Mesothelial cell of epicardium (in vitro differentiated cells): Measurements from ENCODE around the gene SEMA4A. TPM values are rescaled to one million over a fixed set of nuclear protein-coding genes. Genes with fewer than 3 reads are reported as not detected.

Source experiments
- DNase-seq, 2 experiments: peaks; one replicate each; pipeline ENCODE4 v3.0.0; 2021; ENCODE audit warnings: low spot score in 2 of 2; ENCODE audit not compliant: unreplicated experiment in 2 of 2
- H3K27ac Mint-ChIP-seq: 2 replicates; pipeline ENCODE4 v1.8.0; 2021; ENCODE audit warnings: mixed read lengths
- H3K27me3 Mint-ChIP-seq: 2 replicates; pipeline ENCODE4 v1.8.0; 2021; ENCODE audit warnings: low read depth, mixed read lengths
- H3K36me3 Mint-ChIP-seq: 2 replicates; pipeline ENCODE4 v1.8.0; 2021; ENCODE audit warnings: mixed read lengths
- H3K4me1 Mint-ChIP-seq: 2 replicates; pipeline ENCODE4 v1.8.0; 2021; ENCODE audit warnings: mixed read lengths
- H3K4me3 Mint-ChIP-seq: 2 replicates; pipeline ENCODE4 v1.8.0; 2021; ENCODE audit warnings: mild to moderate bottlenecking, moderate library complexity, mixed read lengths
- H3K9me3 Mint-ChIP-seq: 2 replicates; pipeline ENCODE4 v1.8.0; 2021; ENCODE audit warnings: mixed read lengths
- total RNA-seq: library from RNA; stranded (reverse); gene quantifications from 3 replicates; pipeline ENCODE4 v1.2.1, GENCODE V29; 2021
- TF ChIP-seq, protein P1 (sequence below): fragments of 200-600 bp; sonication (generic); IDR thresholded peaks from one replicate; pipeline ENCODE4 v1.5.0; 2021; ENCODE audit warnings: antibody characterized with exemption; ENCODE audit not compliant: unreplicated experiment

Gene SEMA4A
- total RNA-seq, 1 donor from 2014 or later, result 18.7 TPM

DNA sequence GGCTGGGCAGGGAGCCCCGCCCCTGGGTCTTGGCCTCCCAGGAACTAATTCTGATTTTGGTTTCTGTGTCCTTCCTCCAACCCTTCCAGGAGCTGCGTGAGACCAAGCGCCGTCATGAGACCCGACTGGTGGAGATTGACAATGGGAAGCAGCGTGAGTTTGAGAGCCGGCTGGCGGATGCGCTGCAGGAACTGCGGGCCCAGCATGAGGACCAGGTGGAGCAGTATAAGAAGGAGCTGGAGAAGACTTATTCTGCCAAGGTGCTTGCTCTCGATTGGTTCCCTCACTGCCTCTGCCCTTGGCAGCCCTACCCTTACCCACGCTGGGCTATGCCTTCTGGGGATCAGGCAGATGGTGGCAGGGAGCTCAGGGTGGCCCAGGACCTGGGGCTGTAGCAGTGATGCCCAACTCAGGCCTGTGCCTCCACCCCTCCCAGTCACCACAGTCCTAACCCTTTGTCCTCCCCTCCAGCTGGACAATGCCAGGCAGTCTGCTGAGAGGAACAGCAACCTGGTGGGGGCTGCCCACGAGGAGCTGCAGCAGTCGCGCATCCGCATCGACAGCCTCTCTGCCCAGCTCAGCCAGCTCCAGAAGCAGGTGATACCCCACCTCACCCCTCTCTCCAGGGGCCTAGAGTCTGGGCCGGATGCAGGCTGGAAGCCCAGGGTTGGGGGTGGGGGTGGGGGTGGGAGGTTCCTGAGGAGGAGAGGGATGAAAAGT, 18.5 kb upstream of the SEMA4A start:
- no peak for DNase-seq
- H3K9me3 Mint-ChIP-seq, result no peaks in the 10 kb centered on the region
- H3K4me1 Mint-ChIP-seq, result peaks cover 4% of the 10 kb centered on the region
- H3K27ac Mint-ChIP-seq, result no peak overlapping the region
- no peaks in the 10 kb centered on the region for H3K27me3 Mint-ChIP-seq
- TF ChIP-seq, protein P1, sequence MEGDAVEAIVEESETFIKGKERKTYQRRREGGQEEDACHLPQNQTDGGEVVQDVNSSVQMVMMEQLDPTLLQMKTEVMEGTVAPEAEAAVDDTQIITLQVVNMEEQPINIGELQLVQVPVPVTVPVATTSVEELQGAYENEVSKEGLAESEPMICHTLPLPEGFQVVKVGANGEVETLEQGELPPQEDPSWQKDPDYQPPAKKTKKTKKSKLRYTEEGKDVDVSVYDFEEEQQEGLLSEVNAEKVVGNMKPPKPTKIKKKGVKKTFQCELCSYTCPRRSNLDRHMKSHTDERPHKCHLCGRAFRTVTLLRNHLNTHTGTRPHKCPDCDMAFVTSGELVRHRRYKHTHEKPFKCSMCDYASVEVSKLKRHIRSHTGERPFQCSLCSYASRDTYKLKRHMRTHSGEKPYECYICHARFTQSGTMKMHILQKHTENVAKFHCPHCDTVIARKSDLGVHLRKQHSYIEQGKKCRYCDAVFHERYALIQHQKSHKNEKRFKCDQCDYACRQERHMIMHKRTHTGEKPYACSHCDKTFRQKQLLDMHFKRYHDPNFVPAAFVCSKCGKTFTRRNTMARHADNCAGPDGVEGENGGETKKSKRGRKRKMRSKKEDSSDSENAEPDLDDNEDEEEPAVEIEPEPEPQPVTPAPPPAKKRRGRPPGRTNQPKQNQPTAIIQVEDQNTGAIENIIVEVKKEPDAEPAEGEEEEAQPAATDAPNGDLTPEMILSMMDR, result no peak
- no peak overlapping the region for H3K4me3 Mint-ChIP-seq
- H3K36me3 Mint-ChIP-seq, result peaks cover 25% of the 10 kb centered on the region

DNA sequence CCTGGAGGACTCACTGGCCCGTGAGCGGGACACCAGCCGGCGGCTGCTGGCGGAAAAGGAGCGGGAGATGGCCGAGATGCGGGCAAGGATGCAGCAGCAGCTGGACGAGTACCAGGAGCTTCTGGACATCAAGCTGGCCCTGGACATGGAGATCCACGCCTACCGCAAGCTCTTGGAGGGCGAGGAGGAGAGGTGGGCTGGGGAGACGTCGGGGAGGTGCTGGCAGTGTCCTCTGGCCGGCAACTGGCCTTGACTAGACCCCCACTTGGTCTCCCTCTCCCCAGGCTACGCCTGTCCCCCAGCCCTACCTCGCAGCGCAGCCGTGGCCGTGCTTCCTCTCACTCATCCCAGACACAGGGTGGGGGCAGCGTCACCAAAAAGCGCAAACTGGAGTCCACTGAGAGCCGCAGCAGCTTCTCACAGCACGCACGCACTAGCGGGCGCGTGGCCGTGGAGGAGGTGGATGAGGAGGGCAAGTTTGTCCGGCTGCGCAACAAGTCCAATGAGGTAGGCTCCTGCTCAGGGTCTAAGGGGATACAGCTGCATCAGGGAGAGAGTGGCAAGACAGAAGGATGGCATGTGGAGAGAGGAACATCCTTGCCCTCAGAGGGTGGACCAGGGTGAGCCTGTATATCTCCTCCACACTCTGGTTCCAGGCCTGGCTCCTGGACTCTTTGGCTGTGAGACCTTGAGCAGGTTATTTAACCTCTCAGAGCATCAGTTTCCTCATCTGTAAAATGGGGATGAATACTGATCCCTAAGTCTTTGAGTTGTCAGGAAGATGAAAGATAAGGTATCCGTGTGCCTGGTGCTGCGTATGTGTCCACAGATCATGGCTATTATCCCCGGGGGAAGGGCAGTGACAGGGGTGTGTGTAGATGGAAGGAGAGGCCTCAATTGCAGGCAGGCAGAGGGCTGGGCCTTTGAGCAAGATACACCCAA, 17.2 kb upstream of the SEMA4A start:
- H3K4me1 Mint-ChIP-seq, result no peaks in the 10 kb centered on the region
- H3K27me3 Mint-ChIP-seq, result no peaks in the 10 kb centered on the region
- no peaks in the 10 kb centered on the region for H3K9me3 Mint-ChIP-seq
- peaks cover 25% of the 10 kb centered on the region for H3K36me3 Mint-ChIP-seq
- TF ChIP-seq, protein P1, result no peak
- H3K4me3 Mint-ChIP-seq, result no peak overlapping the region
- no peak for DNase-seq
- no peak overlapping the region for H3K27ac Mint-ChIP-seq

DNA sequence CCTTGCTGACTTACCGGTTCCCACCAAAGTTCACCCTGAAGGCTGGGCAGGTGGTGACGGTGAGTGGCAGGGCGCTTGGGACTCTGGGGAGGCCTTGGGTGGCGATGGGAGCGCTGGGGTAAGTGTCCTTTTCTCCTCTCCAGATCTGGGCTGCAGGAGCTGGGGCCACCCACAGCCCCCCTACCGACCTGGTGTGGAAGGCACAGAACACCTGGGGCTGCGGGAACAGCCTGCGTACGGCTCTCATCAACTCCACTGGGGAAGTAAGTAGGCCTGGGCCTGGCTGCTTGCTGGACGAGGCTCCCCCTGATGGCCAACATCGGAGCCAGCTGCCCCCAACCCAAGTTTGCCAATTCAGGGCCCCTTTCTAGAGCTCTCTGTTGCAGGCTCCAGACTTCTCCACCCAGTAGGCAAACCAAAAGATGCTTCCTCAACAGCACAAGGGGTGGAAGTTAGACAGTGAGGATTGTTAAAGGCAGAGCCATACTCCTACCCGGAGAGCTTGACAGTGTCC, 16.4 kb upstream of the SEMA4A start:
- no peak overlapping the region for H3K4me3 Mint-ChIP-seq
- H3K9me3 Mint-ChIP-seq, result no peaks in the 10 kb centered on the region
- H3K27me3 Mint-ChIP-seq, result no peaks in the 10 kb centered on the region
- H3K27ac Mint-ChIP-seq, result no peak overlapping the region
- peaks cover 21% of the 10 kb centered on the region for H3K36me3 Mint-ChIP-seq
- TF ChIP-seq, protein P1, result no peak
- DNase-seq, result no peak
- no peaks in the 10 kb centered on the region for H3K4me1 Mint-ChIP-seq

DNA sequence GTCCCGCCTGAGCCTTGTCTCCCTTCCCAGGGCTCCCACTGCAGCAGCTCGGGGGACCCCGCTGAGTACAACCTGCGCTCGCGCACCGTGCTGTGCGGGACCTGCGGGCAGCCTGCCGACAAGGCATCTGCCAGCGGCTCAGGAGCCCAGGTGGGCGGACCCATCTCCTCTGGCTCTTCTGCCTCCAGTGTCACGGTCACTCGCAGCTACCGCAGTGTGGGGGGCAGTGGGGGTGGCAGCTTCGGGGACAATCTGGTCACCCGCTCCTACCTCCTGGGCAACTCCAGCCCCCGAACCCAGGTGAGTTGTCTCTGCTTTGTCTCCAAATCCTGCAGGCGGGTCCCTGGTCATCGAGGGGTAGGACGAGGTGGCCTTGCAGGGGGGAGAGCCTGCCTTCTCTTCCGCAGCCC, 14.9 kb upstream of the SEMA4A start:
- Mint-ChIP-seq H3K27me3 (no peaks in the 10 kb centered on the region), H3K4me1 (peaks cover under 1% of the 10 kb centered on the region), H3K27ac (no peak overlapping the region), H3K9me3 (no peaks in the 10 kb centered on the region), H3K4me3 (no peak overlapping the region), H3K36me3 (peaks cover 21% of the 10 kb centered on the region)
- TF ChIP-seq, protein P1, result no peak
- DNase-seq, result no peak

DNA sequence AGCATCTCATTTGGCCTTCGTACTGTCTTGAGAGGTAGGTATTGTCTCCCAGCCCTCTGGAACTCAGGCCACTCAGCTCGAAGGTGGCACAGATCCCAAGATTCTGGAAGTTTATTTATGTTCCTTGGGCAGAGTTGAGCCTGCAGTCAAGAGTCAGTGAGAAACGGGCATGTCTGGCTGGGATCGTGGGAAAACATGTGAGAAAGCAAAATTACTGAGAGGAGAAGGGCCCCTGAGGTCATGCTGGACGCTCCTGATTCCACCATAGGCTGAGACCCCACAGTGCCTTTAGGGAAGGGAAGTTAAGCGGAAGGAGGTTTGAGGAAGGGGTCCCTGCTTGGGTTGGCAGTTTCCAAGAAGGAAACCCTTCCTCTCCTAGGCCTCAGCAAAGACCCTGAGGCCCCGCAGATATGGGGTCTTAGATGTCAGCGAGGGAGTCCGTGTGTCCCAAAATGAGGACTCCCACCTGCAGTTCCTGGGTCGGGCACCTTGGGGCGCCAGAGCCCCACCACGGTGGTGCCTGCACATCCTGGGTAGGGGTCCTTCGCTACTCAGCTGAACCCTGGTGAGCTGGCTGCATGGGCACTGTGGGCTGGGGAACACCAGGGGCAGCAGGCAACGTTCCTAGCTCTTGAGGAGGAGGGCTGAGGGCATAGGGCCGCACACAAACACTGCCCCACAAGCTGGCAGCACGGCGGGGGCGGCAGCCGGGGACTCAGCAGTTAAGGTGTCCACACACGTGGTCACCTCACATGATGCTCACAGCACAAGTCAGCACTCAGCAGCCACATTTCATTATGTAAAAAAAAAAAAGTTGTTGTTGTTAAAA, 12.3 kb upstream of the SEMA4A start:
- TF ChIP-seq, protein P1, result peak; percentile 50
- Mint-ChIP-seq H3K27me3 (no peaks in the 10 kb centered on the region), H3K36me3 (peaks cover 11% of the 10 kb centered on the region), H3K4me3 (no peak overlapping the region), H3K27ac (peak overlapping the region; percentile 31), H3K4me1 (peaks cover 18% of the 10 kb centered on the region), H3K9me3 (no peaks in the 10 kb centered on the region)
- peak in 1 of 2 experiments; percentile 66 for DNase-seq
